GM18526 (cell line): ENCODE data around the gene RNF222.

Experiments
- POLR2A ChIP-seq: IDR thresholded peaks from 3 replicates; pipeline ENCODE4 v1.6.1; 2011; ENCODE audit not compliant: insufficient read length; ENCODE audit errors: extremely low read depth

Gene RNF222

DNA sequence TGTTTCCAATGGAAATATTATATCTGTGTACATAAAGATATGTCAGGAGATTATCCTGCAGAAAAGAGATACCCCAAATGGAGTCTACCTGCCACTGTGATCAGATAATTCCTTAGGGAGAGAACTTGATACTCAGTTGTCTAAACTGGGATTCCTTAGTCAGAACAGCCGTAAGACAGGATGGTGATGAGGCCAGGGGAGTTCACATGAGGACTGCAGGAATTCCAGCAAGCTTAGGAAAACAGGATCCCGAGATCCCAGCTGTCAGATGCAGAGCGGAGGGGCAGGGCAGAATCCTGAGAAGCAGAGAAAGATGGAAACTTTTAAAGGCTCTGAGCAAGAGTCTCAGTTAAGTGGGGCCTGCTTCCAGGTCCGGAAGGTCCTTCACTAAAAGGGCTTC, 25.8 kb downstream of the RNF222 start:
- no peak for TF ChIP-seq POLR2A

- TF ChIP-seq POLR2A, result no peak
Observed at GRCh38 chr17:8369944-8370343, 27.7 kb downstream of the RNF222 start.

DNA sequence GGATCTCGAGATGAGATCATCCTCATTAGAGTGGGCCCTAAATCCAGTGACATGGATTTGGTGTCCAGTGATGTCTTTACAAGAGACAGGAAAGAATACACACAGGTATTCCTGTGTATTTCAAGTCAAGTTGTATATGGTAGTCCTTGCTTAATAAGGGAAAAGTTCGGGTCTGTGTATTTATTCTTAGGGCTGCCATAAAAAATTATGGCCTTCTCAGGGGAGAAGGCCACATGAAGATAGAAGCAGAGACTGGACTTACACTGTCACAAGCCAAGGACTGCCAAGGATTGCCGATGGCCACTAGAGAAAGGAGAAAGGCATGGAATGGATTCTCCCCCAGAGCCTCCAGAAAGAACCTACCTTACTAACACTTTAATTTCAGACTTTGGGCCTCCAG, 29.4 kb downstream of the RNF222 start:
- no peak for TF ChIP-seq POLR2A

GRCh38 chr17:8366231-8366630, 31.4 kb downstream of the RNF222 start:
- no peak for TF ChIP-seq POLR2A

- TF ChIP-seq POLR2A, result no peak
Observed at GRCh38 chr17:8365143-8365542, 32.5 kb downstream of the RNF222 start.

DNA sequence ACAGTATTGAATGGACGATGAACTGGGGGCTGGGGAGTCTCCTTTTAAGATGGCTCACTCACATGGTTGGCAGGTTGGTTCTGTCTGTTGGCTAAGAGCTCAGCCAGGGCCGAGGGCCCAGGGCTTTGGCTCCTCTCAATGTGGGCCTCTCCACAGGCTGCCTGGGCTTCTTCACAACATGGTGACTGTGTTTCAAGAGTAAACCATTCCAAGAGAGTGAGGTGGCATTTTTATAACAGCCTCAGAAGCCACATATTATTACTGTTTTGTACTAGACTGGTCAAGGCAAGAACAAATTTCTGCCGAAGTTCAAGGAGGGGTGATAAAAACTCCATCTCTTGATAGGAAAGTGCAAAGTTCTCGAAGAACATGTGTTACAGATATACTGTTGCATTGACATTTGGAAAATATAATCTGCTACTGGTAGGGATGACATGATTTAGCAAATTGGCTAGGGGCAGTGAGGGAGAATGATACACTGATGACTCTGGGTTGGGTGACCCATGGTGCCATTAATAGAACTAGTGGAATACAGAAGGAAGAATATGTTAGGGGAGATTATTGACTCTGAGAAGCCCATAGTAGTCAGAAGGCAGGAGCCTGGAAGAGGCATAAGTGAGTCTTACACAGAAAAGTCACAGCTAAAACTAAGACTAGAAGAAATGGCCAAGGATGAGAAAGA, 34.8 kb downstream of the RNF222 start:
- no peak for TF ChIP-seq POLR2A

DNA sequence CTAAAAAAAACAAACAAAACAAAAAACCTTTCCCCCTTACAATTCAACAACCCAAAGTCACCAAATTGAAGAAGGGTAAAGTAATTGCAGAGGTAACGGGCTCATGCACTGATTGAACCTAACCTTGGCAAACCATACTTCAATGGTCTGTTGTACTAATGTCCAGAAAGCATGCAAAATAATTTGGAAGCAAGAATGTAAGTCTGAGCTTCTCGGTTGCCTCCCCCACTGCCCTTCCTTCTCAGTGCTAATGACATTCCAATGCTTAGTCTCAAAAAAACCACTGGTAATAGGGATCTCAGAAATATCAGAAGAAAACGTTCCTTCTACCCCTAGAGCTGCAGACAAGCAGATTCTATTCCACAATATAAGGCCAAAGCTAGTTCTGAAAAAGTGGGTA, 36.9 kb downstream of the RNF222 start:
- no peak for TF ChIP-seq POLR2A

DNA sequence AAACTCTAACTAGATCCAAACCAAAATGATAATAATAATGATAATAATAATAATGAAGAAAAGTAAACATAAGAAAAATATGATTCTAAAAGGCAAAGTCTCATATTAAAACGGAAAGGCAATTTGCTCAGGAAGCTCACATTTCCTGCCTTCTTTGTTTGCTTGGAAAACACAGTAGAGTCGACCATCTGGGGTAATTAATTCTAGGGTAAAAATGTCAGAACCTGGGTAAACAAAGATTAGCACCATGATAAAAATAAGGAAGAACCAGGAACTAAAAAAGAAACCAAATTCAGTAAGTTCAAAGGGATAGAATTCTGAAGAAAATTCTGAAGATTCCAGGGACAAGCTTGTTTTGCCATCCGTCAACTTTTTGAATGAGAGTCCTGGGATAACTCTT, 37.4 kb downstream of the RNF222 start:
- TF ChIP-seq POLR2A, result no peak

DNA sequence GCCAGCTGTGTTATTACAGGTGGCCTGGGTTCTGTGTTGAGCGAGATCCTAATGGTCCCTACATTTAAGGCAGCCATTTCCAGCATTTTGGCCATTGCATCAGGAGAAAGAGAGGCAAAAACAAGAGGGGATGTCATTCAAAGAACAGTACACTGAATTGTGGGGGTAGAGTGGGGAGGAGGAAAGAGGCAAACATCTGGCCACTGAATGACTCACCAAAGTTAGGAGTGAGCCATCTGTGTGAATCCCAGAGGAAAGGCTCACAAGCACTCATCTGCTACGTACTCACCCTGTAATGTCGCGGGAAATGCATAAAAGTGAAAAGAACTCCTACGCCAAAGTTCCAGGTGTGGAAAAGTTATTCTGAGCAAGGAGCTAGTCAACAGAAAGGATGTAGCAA, 37.9 kb downstream of the RNF222 start:
- no peak for TF ChIP-seq POLR2A

- TF ChIP-seq POLR2A, result no peak
Observed at GRCh38 chr17:8357910-8358309, 39.7 kb downstream of the RNF222 start.

- no peak for TF ChIP-seq POLR2A
Observed at GRCh38 chr17:8354236-8354635, 43.4 kb downstream of the RNF222 start.

DNA sequence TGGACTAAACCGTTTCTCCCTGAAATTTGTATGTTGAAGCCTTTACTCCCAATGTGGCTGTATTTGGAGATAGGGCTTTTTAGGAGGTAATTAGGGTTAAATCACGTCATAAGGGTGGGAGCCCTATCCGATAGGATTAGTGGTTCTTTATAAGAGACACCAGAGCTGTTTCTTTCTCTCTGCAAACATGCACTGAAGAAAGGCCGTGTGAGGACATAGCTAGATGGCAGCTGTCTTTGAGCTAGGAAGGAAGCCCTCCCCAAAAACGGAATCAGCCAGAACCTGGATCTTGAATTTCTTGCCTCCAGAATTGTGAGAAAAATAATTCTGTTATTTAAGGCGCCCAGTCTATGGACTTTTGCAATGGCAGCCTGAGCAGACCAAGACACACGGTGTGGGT, 43.9 kb downstream of the RNF222 start:
- no peak for TF ChIP-seq POLR2A

DNA sequence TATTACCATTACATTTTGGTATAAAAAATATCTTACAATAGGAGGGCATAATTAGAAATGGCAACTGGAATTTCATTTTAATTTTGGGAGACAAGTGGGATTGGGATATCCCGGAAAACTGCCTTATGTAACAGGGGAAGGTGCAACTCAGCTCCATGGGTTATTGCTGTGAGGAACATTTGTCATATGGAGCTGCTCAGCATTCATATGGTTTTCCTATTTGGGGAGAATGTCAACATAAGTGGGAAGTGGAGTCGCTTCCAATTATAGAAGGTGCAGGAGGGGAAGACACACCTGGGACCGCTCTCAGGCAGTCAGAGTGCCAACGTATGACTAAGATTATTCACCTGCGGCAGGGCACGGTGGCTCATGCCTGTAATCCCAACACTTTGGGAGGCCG, 47.3 kb downstream of the RNF222 start:
- TF ChIP-seq POLR2A, result no peak

DNA sequence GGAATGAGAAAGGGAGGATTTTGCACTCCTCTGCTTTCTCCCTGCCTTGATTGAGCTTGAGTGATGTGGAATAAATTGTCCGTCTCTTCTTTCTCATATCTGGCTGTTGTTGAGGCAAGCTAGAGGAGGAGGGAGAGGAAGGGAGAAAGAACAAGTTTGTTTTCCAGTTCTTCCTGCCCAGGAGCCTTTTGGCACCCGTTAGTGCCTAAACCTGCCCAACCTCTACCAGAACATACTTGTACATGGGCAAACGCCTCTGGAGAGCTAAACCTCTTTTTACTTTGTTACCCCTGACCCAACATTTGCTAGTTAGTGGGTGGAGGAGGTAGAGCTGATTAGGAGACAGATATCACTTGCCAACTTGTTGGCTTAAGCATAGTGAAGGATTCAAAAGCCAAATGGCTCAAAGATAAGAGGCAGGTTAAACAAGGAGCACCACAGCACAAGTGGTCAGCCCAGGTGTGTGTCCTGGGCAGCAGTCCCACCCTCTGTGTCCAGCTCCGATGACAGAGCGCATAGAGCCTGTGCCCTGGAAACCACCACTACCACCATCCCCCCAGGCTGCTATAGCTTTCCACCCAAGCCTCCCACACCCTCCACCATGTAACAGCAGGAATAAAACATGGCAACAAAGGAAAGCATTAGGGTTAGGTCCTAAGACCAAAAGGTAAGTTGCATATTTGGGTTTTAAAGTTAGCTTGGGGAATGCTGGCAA, 51.5 kb downstream of the RNF222 start:
- TF ChIP-seq POLR2A, result no peak

GRCh38 chr17:8345052-8345690, 52.5 kb downstream of the RNF222 start:
- no peak for TF ChIP-seq POLR2A

GRCh38 chr17:8341456-8341855, 56.2 kb downstream of the RNF222 start:
- no peak for TF ChIP-seq POLR2A
